ENCODE measurements around the gene CBFA2T3.

Gene CBFA2T3

GRCh38 chr16:88853325-88853941 lies 123.6 kb downstream of the CBFA2T3 start:
- no peak for DNase-seq

- DNase-seq = no peak
Observed at GRCh38 chr16:88851616-88852015, 125.4 kb downstream of the CBFA2T3 start.

GRCh38 chr16:88850531-88851199 lies 126.3 kb downstream of the CBFA2T3 start:
- DNase-seq = no peak

- DNase-seq = no peak
Observed at GRCh38 chr16:88848557-88848956, 128.4 kb downstream of the CBFA2T3 start.

GRCh38 chr16:88847654-88848053 lies 129.4 kb downstream of the CBFA2T3 start:
- no peak for DNase-seq

GRCh38 chr16:88846088-88846487 lies 130.9 kb downstream of the CBFA2T3 start:
- DNase-seq = no peak

- no peak for DNase-seq
Observed at GRCh38 chr16:88844419-88845036, 132.5 kb downstream of the CBFA2T3 start.

GRCh38 chr16:88843256-88843655 lies 133.8 kb downstream of the CBFA2T3 start:
- DNase-seq = no peak

GRCh38 chr16:88842806-88843205 lies 134.2 kb downstream of the CBFA2T3 start:
- no peak for DNase-seq

GRCh38 chr16:88842308-88842756 lies 134.7 kb downstream of the CBFA2T3 start:
- no peak for DNase-seq

GRCh38 chr16:88841521-88842307 lies 135.3 kb downstream of the CBFA2T3 start:
- DNase-seq = no peak

- no peak for DNase-seq
Observed at GRCh38 chr16:88840600-88841215, 136.3 kb downstream of the CBFA2T3 start.

- no peak for DNase-seq
Observed at GRCh38 chr16:88839745-88840599, 137.0 kb downstream of the CBFA2T3 start.

GRCh38 chr16:88839026-88839529 lies 137.9 kb downstream of the CBFA2T3 start:
- no peak for DNase-seq

GRCh38 chr16:88838566-88838965 lies 138.4 kb downstream of the CBFA2T3 start:
- no peak for DNase-seq

GRCh38 chr16:88837806-88838205 lies 139.2 kb downstream of the CBFA2T3 start:
- DNase-seq = no peak

GRCh38 chr16:88836791-88837190 lies 140.2 kb downstream of the CBFA2T3 start:
- no peak for DNase-seq

- no peak for DNase-seq
Observed at GRCh38 chr16:88835818-88836217, 141.2 kb downstream of the CBFA2T3 start.

GRCh38 chr16:88835383-88835782 lies 141.6 kb downstream of the CBFA2T3 start:
- DNase-seq = no peak

- no peak for DNase-seq
Observed at GRCh38 chr16:88834670-88835069, 142.3 kb downstream of the CBFA2T3 start.

GRCh38 chr16:88833086-88833485 lies 143.9 kb downstream of the CBFA2T3 start:
- no peak for DNase-seq

GRCh38 chr16:88831838-88832237 lies 145.2 kb downstream of the CBFA2T3 start:
- DNase-seq = no peak
